CD14-positive monocyte (primary cell): ENCODE results near the gene MADCAM1. TPM values are rescaled to one million over a fixed set of nuclear protein-coding genes. Genes with fewer than 3 reads are reported as not detected.
A peak's percentile ranks its signal among the peaks of the same experiment; 100 is the strongest.

Experiments used
- DNase-seq, 3 donors: peaks; one replicate each; pipeline ENCODE4 v3.0.0-alpha.2; 2011 to 2022
- H2AFZ ChIP-seq: 2 replicates; pipeline ENCODE4 v1.6.0; 2012; ENCODE audit warnings: mild to moderate bottlenecking, low read depth, low read length, inconsistent platforms; ENCODE audit not compliant: insufficient read depth, poor library complexity, severe bottlenecking
- H3K27ac ChIP-seq, 2 donors: 1 replicate in 1 of 2; 2 replicates in 1 of 2; pipeline ENCODE4 v1.5.1; 2012 to 2013; ENCODE audit warnings: low read length in 2 of 2, control low read depth in 1 of 2, inconsistent platforms in 1 of 2, low read depth in 1 of 2, mild to moderate bottlenecking in 1 of 2
- H3K27me3 ChIP-seq, 2 donors: one replicate each; pipeline versions ENCODE4 v1.6.0 to v1.6.1; 2011 to 2013; ENCODE audit warnings: low read length in 2 of 2; ENCODE audit not compliant: control insufficient read depth in 2 of 2, insufficient read depth in 2 of 2
- H3K36me3 ChIP-seq, 2 donors: replicated peaks in 1 of 2; 1 replicate in 1 of 2; 2 replicates in 1 of 2; pipeline versions ENCODE4 v1.5.1 to v1.6.1; 2012 to 2013; ENCODE audit warnings: low read length in 2 of 2, control low read depth in 1 of 2, inconsistent platforms in 1 of 2, mild to moderate bottlenecking in 1 of 2; ENCODE audit not compliant: insufficient read depth in 2 of 2, control insufficient read depth in 1 of 2
- H3K4me1 ChIP-seq, 2 donors: 1 replicate in 1 of 2; 2 replicates in 1 of 2; pipeline versions ENCODE4 v1.5.1 to v1.6.1; 2012 to 2013; ENCODE audit warnings: low read length in 2 of 2, control low read depth in 1 of 2, inconsistent platforms in 1 of 2, mild to moderate bottlenecking in 1 of 2, moderate library complexity in 1 of 2; ENCODE audit not compliant: insufficient read depth in 2 of 2, control insufficient read depth in 1 of 2
- H3K4me2 ChIP-seq: replicated peaks from 2 replicates; pipeline ENCODE3; 2012; ENCODE audit warnings: low read length, moderate library complexity, mild to moderate bottlenecking; ENCODE audit not compliant: poor library complexity, severe bottlenecking; ENCODE audit errors: extremely low read depth
- H3K4me3 ChIP-seq, 3 experiments: fragments of 200-600 bp in 1 of 3; sonication (generic) in 1 of 3; replicated peaks in 1 of 3; 1 replicate in 2 of 3; 2 replicates in 1 of 3; pipeline ENCODE4 v1.5.1; 2011 to 2013; ENCODE audit warnings: low read length in 3 of 3, mild to moderate bottlenecking in 3 of 3, control low read depth in 2 of 3, low read depth in 2 of 3, inconsistent platforms in 1 of 3, moderate library complexity in 1 of 3
- H3K79me2 ChIP-seq: 2 replicates; pipeline ENCODE4 v1.6.0; 2012; ENCODE audit warnings: mild to moderate bottlenecking, control low read depth, inconsistent platforms, low read length, moderate library complexity; ENCODE audit not compliant: insufficient read depth
- H3K9ac ChIP-seq: 2 replicates; pipeline ENCODE4 v1.6.0; 2017; ENCODE audit warnings: low read length, mild to moderate bottlenecking; ENCODE audit not compliant: insufficient read depth, poor library complexity, severe bottlenecking
- H3K9me3 ChIP-seq, 2 donors: replicated peaks in 1 of 2; 1 replicate in 1 of 2; 2 replicates in 1 of 2; pipeline versions ENCODE4 v1.5.1 to v1.6.1; 2012 to 2013; ENCODE audit warnings: low read length in 2 of 2, control low read depth in 1 of 2; ENCODE audit not compliant: control insufficient read depth in 1 of 2, insufficient read depth in 1 of 2
- H4K20me1 ChIP-seq: 2 replicates; pipeline ENCODE4 v1.6.0; 2012; ENCODE audit warnings: mild to moderate bottlenecking, low read length, control low read depth, moderate library complexity; ENCODE audit not compliant: insufficient read depth
- H3K27ac Mint-ChIP-seq, 7 donors: one replicate each; pipeline ENCODE4 v1.8.0; 2020; ENCODE audit warnings: mild to moderate bottlenecking in 7 of 7, mixed read lengths in 7 of 7, moderate library complexity in 6 of 7, inconsistent platforms in 2 of 7
- H3K27me3 Mint-ChIP-seq, 3 donors: one replicate each; pipeline ENCODE4 v1.8.0; 2021 to 2022; ENCODE audit warnings: low read depth in 3 of 3, mild to moderate bottlenecking in 3 of 3, mixed read lengths in 3 of 3, moderate library complexity in 3 of 3, inconsistent platforms in 1 of 3
- H3K36me3 Mint-ChIP-seq, 2 donors: one replicate each; pipeline ENCODE4 v1.8.0; 2020; ENCODE audit warnings: mixed read lengths in 2 of 2, inconsistent platforms in 1 of 2, mild to moderate bottlenecking in 1 of 2
- H3K4me1 Mint-ChIP-seq: one replicate; pipeline ENCODE4 v1.8.0; 2020; ENCODE audit warnings: mild to moderate bottlenecking, mixed read lengths
- H3K4me3 Mint-ChIP-seq, 2 donors: one replicate each; pipeline ENCODE4 v1.8.0; 2020; ENCODE audit warnings: mild to moderate bottlenecking in 2 of 2, mixed read lengths in 2 of 2, moderate library complexity in 1 of 2
- H3K9me3 Mint-ChIP-seq, 7 donors: one replicate each; pipeline ENCODE4 v1.8.0; 2020 to 2022; ENCODE audit warnings: mixed read lengths in 7 of 7, mild to moderate bottlenecking in 6 of 7, moderate library complexity in 6 of 7, inconsistent platforms in 2 of 7
- WGBS: methylation state at CpG from one replicate; pipeline ENCODE4 v1.1.5; 2013; ENCODE audit warnings: missing lambda C conversion rate; ENCODE audit not compliant: insufficient coverage; 5-methylcytosine and 5-hydroxymethylcytosine counted together
- intact Hi-C, 2 donors: fragments of 100-400 bp; cut with micrococcal nuclease; formaldehyde crosslinking; loops; one replicate each; pipeline versions ENCODE4 v1.15.0 to v1.15.1; 2023
- polyA plus RNA-seq, 3 donors: library from polyadenylated mRNA; depleted of rRNA in 1 of 3; unstranded in 2 of 3; stranded (reverse) in 1 of 3; fragments of 300-500 nt in 2 of 3; fragments of >200 nt in 1 of 3; fragmentation: Illumina TruSeq in 2 of 3; gene quantifications; 1 replicate in 2 of 3; 2 replicates in 1 of 3; pipeline ENCODE4 v1.2.3, GENCODE V29; 2012 to 2021
- TF ChIP-seq, protein P1 (sequence below): fragments of 200-600 bp; IDR thresholded peaks from one replicate; pipeline ENCODE4 v1.8.0; 2022; ENCODE audit warnings: antibody characterized with exemption, mild to moderate bottlenecking

The MADCAM1 gene
- polyA plus RNA-seq, 3 donors = 0.17 TPM; not detected in 2

DNA sequence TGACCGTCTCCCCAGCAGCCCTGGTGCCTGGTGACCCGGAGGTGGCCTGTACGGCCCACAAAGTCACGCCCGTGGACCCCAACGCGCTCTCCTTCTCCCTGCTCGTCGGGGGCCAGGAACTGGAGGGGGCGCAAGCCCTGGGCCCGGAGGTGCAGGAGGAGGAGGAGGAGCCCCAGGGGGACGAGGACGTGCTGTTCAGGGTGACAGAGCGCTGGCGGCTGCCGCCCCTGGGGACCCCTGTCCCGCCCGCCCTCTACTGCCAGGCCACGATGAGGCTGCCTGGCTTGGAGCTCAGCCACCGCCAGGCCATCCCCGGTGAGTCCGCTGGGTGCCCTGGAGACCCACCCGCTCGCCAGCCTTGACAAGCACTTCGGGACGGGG lies 2.2 kb downstream of the MADCAM1 start:
- no peak overlapping the region for H3K27ac Mint-ChIP-seq
- no peaks in the 10 kb centered on the region for H3K79me2 ChIP-seq
- WGBS = 17% methylated on average over 13 of the region's 26 CpGs
- H3K27me3 ChIP-seq = peaks cover 16 to 49% of the 10 kb centered on the region in 2 donors
- H4K20me1 ChIP-seq = no peaks in the 10 kb centered on the region
- peaks cover 8% of the 10 kb centered on the region for H3K4me1 Mint-ChIP-seq
- TF ChIP-seq, protein P1, sequence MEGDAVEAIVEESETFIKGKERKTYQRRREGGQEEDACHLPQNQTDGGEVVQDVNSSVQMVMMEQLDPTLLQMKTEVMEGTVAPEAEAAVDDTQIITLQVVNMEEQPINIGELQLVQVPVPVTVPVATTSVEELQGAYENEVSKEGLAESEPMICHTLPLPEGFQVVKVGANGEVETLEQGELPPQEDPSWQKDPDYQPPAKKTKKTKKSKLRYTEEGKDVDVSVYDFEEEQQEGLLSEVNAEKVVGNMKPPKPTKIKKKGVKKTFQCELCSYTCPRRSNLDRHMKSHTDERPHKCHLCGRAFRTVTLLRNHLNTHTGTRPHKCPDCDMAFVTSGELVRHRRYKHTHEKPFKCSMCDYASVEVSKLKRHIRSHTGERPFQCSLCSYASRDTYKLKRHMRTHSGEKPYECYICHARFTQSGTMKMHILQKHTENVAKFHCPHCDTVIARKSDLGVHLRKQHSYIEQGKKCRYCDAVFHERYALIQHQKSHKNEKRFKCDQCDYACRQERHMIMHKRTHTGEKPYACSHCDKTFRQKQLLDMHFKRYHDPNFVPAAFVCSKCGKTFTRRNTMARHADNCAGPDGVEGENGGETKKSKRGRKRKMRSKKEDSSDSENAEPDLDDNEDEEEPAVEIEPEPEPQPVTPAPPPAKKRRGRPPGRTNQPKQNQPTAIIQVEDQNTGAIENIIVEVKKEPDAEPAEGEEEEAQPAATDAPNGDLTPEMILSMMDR = no peak
- no peak overlapping the region for H2AFZ ChIP-seq
- H3K9me3 Mint-ChIP-seq = peaks cover 3 to 50% (median 33%) of the 10 kb centered on the region in 7 donors
- peaks cover 4 to 7% of the 10 kb centered on the region in 2 donors for H3K36me3 Mint-ChIP-seq
- DNase-seq = no peak
- H3K4me3 Mint-ChIP-seq = peak overlapping the region in 1 of 2 donors; percentile 75
- no peaks in the 10 kb centered on the region for H3K36me3 ChIP-seq
- H3K9ac ChIP-seq = no peak overlapping the region
- H3K4me2 ChIP-seq = no peak overlapping the region
- intact Hi-C loops = no loop called here
- H3K27ac ChIP-seq = no peak overlapping the region
- H3K4me1 ChIP-seq = peaks cover 10 to 13% of the 10 kb centered on the region in 2 donors
- no peak overlapping the region for H3K4me3 ChIP-seq
- H3K27me3 Mint-ChIP-seq = peaks cover 34 to 70% (median 66%) of the 10 kb centered on the region in 3 donors
- peaks cover 19 to 23% of the 10 kb centered on the region in 2 donors for H3K9me3 ChIP-seq

DNA sequence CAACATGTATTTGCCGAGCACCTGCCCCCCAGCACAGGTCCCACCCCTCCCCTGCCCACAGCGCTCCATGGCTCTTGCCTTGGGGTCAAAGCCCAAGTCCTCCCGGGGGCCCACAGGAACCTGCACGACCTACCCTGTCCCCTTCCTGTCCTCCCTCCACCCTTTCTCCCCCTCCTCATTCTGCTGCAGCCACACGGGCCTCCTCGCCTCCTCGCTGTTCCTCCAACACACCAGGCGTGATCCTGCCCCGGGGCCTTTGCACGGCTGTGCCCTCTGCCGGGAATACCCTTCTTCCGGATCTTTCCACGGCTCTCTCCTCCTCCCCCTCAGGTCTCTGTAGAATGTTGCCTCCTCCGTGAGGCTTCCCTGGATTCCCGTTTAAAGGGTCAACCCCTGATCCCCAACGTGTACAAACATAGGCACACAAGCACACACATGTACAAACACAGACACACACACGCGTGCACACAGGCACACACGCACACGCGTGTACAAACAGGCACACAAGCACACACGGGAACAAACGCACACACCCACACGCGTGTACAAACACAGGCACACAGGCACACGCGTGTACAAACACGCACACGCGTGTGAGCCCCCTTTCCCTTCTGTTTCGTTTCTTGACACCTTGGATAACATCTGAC lies 2.8 kb downstream of the MADCAM1 start:
- no peaks in the 10 kb centered on the region for H3K79me2 ChIP-seq
- no peak overlapping the region for H3K27ac Mint-ChIP-seq
- H3K4me2 ChIP-seq = no peak overlapping the region
- H3K4me3 Mint-ChIP-seq = peak overlapping the region in 1 of 2 donors; percentile 86
- peaks cover 32 to 65% (median 63%) of the 10 kb centered on the region in 3 donors for H3K27me3 Mint-ChIP-seq
- intact Hi-C loops = no loop called here
- H3K9me3 Mint-ChIP-seq = peaks cover 3 to 50% (median 31%) of the 10 kb centered on the region in 7 donors
- H3K4me3 ChIP-seq = no peak overlapping the region
- no peak overlapping the region for H3K9ac ChIP-seq
- H3K9me3 ChIP-seq = peaks cover 19 to 23% of the 10 kb centered on the region in 2 donors
- 76% methylated on average over 31 of the region's 31 CpGs for WGBS
- H3K27ac ChIP-seq = no peak overlapping the region
- peaks cover 4 to 7% of the 10 kb centered on the region in 2 donors for H3K36me3 Mint-ChIP-seq
- peaks cover 8% of the 10 kb centered on the region for H3K4me1 Mint-ChIP-seq
- H4K20me1 ChIP-seq = no peaks in the 10 kb centered on the region
- TF ChIP-seq, protein P1 = no peak
- H2AFZ ChIP-seq = no peak overlapping the region
- H3K27me3 ChIP-seq = peaks cover 16 to 46% of the 10 kb centered on the region in 2 donors
- DNase-seq = no peak
- H3K36me3 ChIP-seq = no peaks in the 10 kb centered on the region
- H3K4me1 ChIP-seq = peaks cover 10 to 13% of the 10 kb centered on the region in 2 donors
